Stimulated activated CD4-positive, alpha-beta T cell treated with anti-CD3 and anti-CD28 coated beads, Interleukin-2, amount 100 ng/mL, for 48 hours (primary cell): ENCODE results near the gene SLC4A1.

Source experiments
- DNase-seq, 2 donors: peaks; one replicate each; pipeline ENCODE4 v3.0.0-alpha.2; 2020

The SLC4A1 gene

GRCh38 chr17:44219616-44220212, 48.2 kb downstream of the SLC4A1 start, which contains the start of gene UBTF:
TSS of gene UBTF (minus strand) at chr17:44219675. CDS start at chr17:44218229, 1,446 bp downstream.
- peak; percentile 34 to 56 for DNase-seq

GRCh38 chr17:44219108-44219615, 48.8 kb downstream of the SLC4A1 start:
- DNase-seq = peak; percentile 51 to 73

- peak; percentile 80 to 81 for DNase-seq
Observed at GRCh38 chr17:44218344-44219107, 49.4 kb downstream of the SLC4A1 start.

- no peak for DNase-seq
Observed at GRCh38 chr17:44217738-44218343, 50.1 kb downstream of the SLC4A1 start.

- DNase-seq = no peak
Observed at GRCh38 chr17:44216694-44217093, 51.2 kb downstream of the SLC4A1 start.

GRCh38 chr17:44216173-44216572, 51.8 kb downstream of the SLC4A1 start:
- no peak for DNase-seq

- no peak for DNase-seq
Observed at GRCh38 chr17:44214896-44215295, 53.0 kb downstream of the SLC4A1 start.

- no peak for DNase-seq
Observed at GRCh38 chr17:44214230-44214494, 53.8 kb downstream of the SLC4A1 start.

GRCh38 chr17:44213403-44214229, 54.3 kb downstream of the SLC4A1 start:
- no peak for DNase-seq

GRCh38 chr17:44212507-44213402, 55.2 kb downstream of the SLC4A1 start:
- no peak for DNase-seq

GRCh38 chr17:44211281-44212265, 56.4 kb downstream of the SLC4A1 start:
- no peak for DNase-seq

- peak; percentile 91 to 94 for DNase-seq
Observed at GRCh38 chr17:44210342-44211192, 57.4 kb downstream of the SLC4A1 start.

GRCh38 chr17:44209786-44210341, 58.1 kb downstream of the SLC4A1 start:
- peak; percentile 36 to 49 for DNase-seq

GRCh38 chr17:44207743-44208142, 60.2 kb downstream of the SLC4A1 start:
- DNase-seq = no peak

- no peak for DNase-seq
Observed at GRCh38 chr17:44207319-44207718, 60.6 kb downstream of the SLC4A1 start.

GRCh38 chr17:44206825-44207155, 61.1 kb downstream of the SLC4A1 start:
- no peak for DNase-seq

- no peak for DNase-seq
Observed at GRCh38 chr17:44205962-44206824, 61.7 kb downstream of the SLC4A1 start.

GRCh38 chr17:44204441-44204882, 63.5 kb downstream of the SLC4A1 start:
- DNase-seq = no peak
